Myometrial cell (primary cell): ENCODE measurements around the gene CEACAM16. TPM values are rescaled to one million over a fixed set of nuclear protein-coding genes. Genes with fewer than 3 reads are reported as not detected.

Experiments used
- total RNA-seq: library from RNA; depleted of rRNA; stranded (reverse); fragments of >200 nt; gene quantifications from 2 replicates; pipeline ENCODE4 v1.2.3, GENCODE V29; 2015

CEACAM16 gene, protein sequence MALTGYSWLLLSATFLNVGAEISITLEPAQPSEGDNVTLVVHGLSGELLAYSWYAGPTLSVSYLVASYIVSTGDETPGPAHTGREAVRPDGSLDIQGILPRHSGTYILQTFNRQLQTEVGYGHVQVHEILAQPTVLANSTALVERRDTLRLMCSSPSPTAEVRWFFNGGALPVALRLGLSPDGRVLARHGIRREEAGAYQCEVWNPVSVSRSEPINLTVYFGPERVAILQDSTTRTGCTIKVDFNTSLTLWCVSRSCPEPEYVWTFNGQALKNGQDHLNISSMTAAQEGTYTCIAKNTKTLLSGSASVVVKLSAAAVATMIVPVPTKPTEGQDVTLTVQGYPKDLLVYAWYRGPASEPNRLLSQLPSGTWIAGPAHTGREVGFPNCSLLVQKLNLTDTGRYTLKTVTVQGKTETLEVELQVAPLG
- not detected in 2 replicates for total RNA-seq

GRCh38 chr19:44698492-44699201 lies at the start of gene CEACAM16:
Gene CEACAM16, plus strand, starts transcription at chr19:44699151. Its CDS starts 2,306 bp downstream, at chr19:44701457.

DNA sequence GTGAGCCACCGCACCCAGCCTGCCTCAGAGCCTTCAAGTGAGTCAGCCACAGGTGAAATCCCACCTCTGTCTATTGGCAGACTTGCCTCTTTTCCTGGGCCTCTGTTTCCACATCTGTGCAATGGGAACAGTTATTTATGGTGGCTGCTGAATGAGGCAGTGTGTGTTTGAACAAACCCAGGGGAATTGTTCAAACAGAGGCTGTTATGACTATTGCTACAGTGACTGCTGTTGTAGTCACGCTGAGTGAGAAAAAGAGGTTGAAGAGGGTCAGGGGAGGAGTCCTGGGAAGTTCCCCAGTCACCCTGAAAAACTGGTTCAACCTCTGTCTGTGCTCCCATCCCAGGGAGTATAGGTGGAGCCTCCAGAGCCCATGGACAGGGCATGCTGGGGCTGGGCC lies 27.6 kb upstream of the CEACAM16 start, which contains the start of gene CEACAM19:
CEACAM19 (plus strand) TSS at position 83 of the 400 bp plus-strand sequence. CDS start 450 bp downstream, outside the sequence.

DNA sequence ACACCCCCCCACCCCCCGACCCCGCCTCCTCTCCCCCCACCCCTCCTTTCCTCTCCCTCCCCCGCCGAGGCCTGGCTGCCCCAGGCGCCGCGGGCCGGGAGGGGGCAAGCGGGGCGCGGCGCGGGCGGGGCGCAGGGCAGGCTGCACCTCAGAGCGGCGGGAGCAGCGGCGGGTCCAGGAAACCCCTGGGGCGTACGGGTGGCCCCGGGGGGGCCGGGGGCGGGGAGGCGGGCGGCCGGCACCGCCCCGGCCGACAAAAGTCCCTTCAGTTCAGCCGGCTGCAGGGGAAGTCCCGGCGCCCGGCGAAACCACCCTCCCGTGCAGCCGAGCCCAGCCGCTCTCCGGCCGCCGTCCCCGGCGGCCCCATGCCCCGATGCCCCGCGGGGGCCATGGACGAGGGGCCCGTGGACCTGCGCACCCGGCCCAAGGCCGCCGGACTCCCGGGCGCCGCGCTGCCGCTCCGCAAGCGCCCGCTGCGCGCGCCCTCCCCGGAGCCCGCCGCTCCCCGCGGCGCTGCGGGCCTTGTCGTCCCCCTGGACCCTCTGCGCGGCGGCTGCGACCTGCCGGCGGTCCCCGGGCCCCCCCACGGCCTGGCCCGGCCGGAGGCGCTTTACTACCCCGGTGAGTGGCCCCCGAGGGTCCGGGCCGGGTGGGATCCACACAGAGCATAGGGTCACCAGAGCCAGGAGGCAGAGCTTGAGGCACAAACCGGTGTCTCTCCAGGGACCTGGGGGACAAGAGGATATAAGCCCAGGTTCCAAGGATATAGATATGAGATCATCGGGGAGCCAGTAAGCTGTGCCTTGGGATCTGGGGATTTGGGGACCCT lies 49.7 kb downstream of the CEACAM16 start, which contains the start of gene BCL3:
BCL3 (plus strand) TSS at position 283 of the 829 bp plus-strand sequence; CDS start at position 366, 83 bp downstream.

Other genes with a start within 250 kb of the CEACAM16 start
- 2.0 and 13.8 TPM in 2 replicates for gene ZNF180, start 198.6 kb upstream of the CEACAM16 start, total RNA-seq
- not detected in 2 replicates for gene CEACAM20, start 169.5 kb upstream of the CEACAM16 start, total RNA-seq
- 3.7 TPM in 1 of 2 replicates, not detected in the other for gene IGSF23, start 85.6 kb upstream of the CEACAM16 start, total RNA-seq
- 122 and 130 TPM in 2 replicates for gene PVR, start 55.2 kb upstream of the CEACAM16 start, total RNA-seq
- gene CEACAM19, start 27.7 kb upstream of the CEACAM16 start, total RNA-seq = under 0.01 and 0.53 TPM in 2 replicates
- gene BCL3, start 49.6 kb downstream of the CEACAM16 start, total RNA-seq = 36.3 and 44.4 TPM in 2 replicates
- gene CBLC, start 78.7 kb downstream of the CEACAM16 start, total RNA-seq = 0.58 TPM in 1 of 2 replicates, not detected in the other
- 19.0 and 25.9 TPM in 2 replicates for gene BCAM, start 110.0 kb downstream of the CEACAM16 start, total RNA-seq
- gene NECTIN2, start 147.1 kb downstream of the CEACAM16 start, total RNA-seq = 246 and 247 TPM in 2 replicates
- gene TOMM40, start 192.1 kb downstream of the CEACAM16 start, total RNA-seq = 70.3 and 96.9 TPM in 2 replicates
- gene APOE, start 206.6 kb downstream of the CEACAM16 start, total RNA-seq = 11.8 and 21.4 TPM in 2 replicates
- gene APOC1, start 215.5 kb downstream of the CEACAM16 start, total RNA-seq = 6.6 and 16.7 TPM in 2 replicates
- gene APOC4, start 243.1 kb downstream of the CEACAM16 start, total RNA-seq = not detected in 2 replicates
- gene APOC2, start 246.9 kb downstream of the CEACAM16 start, total RNA-seq = not detected in 2 replicates